ENCODE results near the gene TNRC6A.

- TF ChIP-seq HDGF (IDR thresholded peaks at IDR 0.05; ENCODE audit: borderline replicate concordance): no peak
- no peak for TF ChIP-seq TARDBP (IDR thresholded peaks at IDR 0.05)
These were observed 105.2 kb downstream of the TNRC6A start for GRCh38 chr16:24834459-24835335.
